Measurements from ENCODE around the gene ITPK1. TPM values are rescaled to one million over a fixed set of nuclear protein-coding genes. Genes with fewer than 3 reads are reported as not detected.

ITPK1 gene
- total and polyA plus RNA-seq, 2 experiments from 2014 or later, result 35.9 to 101 TPM

DNA sequence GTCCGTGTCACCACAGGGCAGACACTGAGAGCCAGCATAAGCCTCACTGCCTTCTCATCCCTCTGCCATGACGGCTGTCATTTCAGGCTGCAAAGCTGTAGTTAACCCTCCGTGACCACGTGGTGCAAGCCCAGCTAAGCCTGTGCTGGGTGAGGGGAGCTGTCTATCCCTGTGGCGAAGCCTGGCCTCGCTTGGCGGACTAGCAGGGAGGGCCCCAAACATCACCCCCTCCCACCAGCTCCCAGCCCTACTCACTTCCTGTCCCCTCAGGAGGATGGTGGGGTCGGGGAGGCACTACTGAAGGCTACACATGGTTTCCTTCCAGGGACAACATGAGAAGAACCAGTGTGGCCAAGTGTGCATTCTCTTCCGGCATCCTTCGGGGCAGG lies 104.6 kb downstream of the ITPK1 start:
- H3K4me1 ChIP-seq (ENCODE audit: insufficient read depth), result no peaks in the 10 kb centered on the region
- no peaks in the 10 kb centered on the region for H3K27me3 ChIP-seq (ENCODE audit: insufficient read depth)
- H3K4me2 ChIP-seq, result no peak overlapping the region
- Mint-ChIP-seq H3K4me1 (peaks cover 36% of the 10 kb centered on the region), H3K27me3 (ENCODE audit: insufficient read depth, low read depth, poor library complexity) (peaks cover 28% of the 10 kb centered on the region), H3K36me3 (ENCODE audit: low read depth) (peaks cover 9% of the 10 kb centered on the region; the same call in 1 of the 3 replicates), H3K4me3 (no peak overlapping the region), H3K27ac (no peak overlapping the region), H3K9me3 (no peaks in the 10 kb centered on the region)
- peaks cover 7% of the 10 kb centered on the region for H4K20me1 ChIP-seq (replicated peaks; ENCODE audit: insufficient read depth)
- no peaks in the 10 kb centered on the region for H3F3A ChIP-seq (replicated peaks; ENCODE audit: low read depth)
- DNase-seq (ENCODE audit: low spot score), result no peak
- TF ChIP-seq POLR2AphosphoS5 (IDR thresholded peaks at IDR 0.05; ENCODE audit: low read depth) (no peak), CREB1 (CRISPR knock-in tag; IDR thresholded peaks at IDR 0.05; ENCODE audit: low read depth) (no peak), STAT1 (IDR thresholded peaks at IDR 0.05; ENCODE audit: unreplicated experiment) (no peak), EZH2 (IDR thresholded peaks at IDR 0.05; ENCODE audit: low read depth, unreplicated experiment) (no peak), ZNF114 (CRISPR knock-in tag; IDR thresholded peaks at IDR 0.05) (no peak), ZNF331 (CRISPR knock-in tag; IDR thresholded peaks at IDR 0.05; ENCODE audit: low read depth) (no peak), NANOG (IDR thresholded peaks at IDR 0.05; ENCODE audit: borderline replicate concordance) (no peak), JUNB (IDR thresholded peaks at IDR 0.05; ENCODE audit: unreplicated experiment) (no peak), EZH2phosphoT487 (IDR thresholded peaks at IDR 0.05; ENCODE audit: unreplicated experiment) (no peak)
- TF ChIP-seq, protein P1, sequence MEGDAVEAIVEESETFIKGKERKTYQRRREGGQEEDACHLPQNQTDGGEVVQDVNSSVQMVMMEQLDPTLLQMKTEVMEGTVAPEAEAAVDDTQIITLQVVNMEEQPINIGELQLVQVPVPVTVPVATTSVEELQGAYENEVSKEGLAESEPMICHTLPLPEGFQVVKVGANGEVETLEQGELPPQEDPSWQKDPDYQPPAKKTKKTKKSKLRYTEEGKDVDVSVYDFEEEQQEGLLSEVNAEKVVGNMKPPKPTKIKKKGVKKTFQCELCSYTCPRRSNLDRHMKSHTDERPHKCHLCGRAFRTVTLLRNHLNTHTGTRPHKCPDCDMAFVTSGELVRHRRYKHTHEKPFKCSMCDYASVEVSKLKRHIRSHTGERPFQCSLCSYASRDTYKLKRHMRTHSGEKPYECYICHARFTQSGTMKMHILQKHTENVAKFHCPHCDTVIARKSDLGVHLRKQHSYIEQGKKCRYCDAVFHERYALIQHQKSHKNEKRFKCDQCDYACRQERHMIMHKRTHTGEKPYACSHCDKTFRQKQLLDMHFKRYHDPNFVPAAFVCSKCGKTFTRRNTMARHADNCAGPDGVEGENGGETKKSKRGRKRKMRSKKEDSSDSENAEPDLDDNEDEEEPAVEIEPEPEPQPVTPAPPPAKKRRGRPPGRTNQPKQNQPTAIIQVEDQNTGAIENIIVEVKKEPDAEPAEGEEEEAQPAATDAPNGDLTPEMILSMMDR (conservative IDR thresholded peaks at IDR 0.05; ENCODE audit: low read depth in 2 of 2), result no peak
- TF ChIP-seq, protein P2, sequence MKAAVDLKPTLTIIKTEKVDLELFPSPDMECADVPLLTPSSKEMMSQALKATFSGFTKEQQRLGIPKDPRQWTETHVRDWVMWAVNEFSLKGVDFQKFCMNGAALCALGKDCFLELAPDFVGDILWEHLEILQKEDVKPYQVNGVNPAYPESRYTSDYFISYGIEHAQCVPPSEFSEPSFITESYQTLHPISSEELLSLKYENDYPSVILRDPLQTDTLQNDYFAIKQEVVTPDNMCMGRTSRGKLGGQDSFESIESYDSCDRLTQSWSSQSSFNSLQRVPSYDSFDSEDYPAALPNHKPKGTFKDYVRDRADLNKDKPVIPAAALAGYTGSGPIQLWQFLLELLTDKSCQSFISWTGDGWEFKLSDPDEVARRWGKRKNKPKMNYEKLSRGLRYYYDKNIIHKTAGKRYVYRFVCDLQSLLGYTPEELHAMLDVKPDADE (IDR thresholded peaks at IDR 0.05), result no peak
- TF ChIP-seq, protein P3, sequence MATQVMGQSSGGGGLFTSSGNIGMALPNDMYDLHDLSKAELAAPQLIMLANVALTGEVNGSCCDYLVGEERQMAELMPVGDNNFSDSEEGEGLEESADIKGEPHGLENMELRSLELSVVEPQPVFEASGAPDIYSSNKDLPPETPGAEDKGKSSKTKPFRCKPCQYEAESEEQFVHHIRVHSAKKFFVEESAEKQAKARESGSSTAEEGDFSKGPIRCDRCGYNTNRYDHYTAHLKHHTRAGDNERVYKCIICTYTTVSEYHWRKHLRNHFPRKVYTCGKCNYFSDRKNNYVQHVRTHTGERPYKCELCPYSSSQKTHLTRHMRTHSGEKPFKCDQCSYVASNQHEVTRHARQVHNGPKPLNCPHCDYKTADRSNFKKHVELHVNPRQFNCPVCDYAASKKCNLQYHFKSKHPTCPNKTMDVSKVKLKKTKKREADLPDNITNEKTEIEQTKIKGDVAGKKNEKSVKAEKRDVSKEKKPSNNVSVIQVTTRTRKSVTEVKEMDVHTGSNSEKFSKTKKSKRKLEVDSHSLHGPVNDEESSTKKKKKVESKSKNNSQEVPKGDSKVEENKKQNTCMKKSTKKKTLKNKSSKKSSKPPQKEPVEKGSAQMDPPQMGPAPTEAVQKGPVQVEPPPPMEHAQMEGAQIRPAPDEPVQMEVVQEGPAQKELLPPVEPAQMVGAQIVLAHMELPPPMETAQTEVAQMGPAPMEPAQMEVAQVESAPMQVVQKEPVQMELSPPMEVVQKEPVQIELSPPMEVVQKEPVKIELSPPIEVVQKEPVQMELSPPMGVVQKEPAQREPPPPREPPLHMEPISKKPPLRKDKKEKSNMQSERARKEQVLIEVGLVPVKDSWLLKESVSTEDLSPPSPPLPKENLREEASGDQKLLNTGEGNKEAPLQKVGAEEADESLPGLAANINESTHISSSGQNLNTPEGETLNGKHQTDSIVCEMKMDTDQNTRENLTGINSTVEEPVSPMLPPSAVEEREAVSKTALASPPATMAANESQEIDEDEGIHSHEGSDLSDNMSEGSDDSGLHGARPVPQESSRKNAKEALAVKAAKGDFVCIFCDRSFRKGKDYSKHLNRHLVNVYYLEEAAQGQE (IDR thresholded peaks at IDR 0.05; ENCODE audit: unreplicated experiment), result no peak
- TF ChIP-seq, protein P4, sequence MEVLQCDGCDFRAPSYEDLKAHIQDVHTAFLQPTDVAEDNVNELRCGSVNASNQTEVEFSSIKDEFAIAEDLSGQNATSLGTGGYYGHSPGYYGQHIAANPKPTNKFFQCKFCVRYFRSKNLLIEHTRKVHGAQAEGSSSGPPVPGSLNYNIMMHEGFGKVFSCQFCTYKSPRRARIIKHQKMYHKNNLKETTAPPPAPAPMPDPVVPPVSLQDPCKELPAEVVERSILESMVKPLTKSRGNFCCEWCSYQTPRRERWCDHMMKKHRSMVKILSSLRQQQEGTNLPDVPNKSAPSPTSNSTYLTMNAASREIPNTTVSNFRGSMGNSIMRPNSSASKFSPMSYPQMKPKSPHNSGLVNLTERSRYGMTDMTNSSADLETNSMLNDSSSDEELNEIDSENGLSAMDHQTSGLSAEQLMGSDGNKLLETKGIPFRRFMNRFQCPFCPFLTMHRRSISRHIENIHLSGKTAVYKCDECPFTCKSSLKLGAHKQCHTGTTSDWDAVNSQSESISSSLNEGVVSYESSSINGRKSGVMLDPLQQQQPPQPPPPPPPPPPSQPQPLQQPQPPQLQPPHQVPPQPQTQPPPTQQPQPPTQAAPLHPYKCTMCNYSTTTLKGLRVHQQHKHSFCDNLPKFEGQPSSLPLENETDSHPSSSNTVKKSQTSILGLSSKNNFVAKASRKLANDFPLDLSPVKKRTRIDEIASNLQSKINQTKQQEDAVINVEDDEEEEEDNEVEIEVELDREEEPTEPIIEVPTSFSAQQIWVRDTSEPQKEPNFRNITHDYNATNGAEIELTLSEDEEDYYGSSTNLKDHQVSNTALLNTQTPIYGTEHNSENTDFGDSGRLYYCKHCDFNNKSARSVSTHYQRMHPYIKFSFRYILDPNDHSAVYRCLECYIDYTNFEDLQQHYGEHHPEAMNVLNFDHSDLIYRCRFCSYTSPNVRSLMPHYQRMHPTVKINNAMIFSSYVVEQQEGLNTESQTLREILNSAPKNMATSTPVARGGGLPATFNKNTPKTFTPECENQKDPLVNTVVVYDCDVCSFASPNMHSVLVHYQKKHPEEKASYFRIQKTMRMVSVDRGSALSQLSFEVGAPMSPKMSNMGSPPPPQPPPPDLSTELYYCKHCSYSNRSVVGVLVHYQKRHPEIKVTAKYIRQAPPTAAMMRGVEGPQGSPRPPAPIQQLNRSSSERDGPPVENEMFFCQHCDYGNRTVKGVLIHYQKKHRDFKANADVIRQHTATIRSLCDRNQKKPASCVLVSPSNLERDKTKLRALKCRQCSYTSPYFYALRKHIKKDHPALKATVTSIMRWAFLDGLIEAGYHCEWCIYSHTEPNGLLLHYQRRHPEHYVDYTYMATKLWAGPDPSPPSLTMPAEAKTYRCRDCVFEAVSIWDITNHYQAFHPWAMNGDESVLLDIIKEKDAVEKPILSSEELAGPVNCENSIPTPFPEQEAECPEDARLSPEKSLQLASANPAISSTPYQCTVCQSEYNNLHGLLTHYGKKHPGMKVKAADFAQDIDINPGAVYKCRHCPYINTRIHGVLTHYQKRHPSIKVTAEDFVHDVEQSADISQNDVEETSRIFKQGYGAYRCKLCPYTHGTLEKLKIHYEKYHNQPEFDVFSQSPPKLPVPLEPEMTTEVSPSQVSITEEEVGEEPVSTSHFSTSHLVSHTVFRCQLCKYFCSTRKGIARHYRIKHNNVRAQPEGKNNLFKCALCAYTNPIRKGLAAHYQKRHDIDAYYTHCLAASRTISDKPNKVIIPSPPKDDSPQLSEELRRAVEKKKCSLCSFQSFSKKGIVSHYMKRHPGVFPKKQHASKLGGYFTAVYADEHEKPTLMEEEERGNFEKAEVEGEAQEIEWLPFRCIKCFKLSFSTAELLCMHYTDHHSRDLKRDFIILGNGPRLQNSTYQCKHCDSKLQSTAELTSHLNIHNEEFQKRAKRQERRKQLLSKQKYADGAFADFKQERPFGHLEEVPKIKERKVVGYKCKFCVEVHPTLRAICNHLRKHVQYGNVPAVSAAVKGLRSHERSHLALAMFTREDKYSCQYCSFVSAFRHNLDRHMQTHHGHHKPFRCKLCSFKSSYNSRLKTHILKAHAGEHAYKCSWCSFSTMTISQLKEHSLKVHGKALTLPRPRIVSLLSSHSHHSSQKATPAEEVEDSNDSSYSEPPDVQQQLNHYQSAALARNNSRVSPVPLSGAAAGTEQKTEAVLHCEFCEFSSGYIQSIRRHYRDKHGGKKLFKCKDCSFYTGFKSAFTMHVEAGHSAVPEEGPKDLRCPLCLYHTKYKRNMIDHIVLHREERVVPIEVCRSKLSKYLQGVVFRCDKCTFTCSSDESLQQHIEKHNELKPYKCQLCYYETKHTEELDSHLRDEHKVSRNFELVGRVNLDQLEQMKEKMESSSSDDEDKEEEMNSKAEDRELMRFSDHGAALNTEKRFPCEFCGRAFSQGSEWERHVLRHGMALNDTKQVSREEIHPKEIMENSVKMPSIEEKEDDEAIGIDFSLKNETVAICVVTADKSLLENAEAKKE (CRISPR knock-in tag; IDR thresholded peaks at IDR 0.05), result no peak
- H3K79me2 ChIP-seq (replicated peaks; ENCODE audit: insufficient read depth), result peaks cover 49% of the 10 kb centered on the region
- no peak overlapping the region for H3K4me3 ChIP-seq
- H3K27ac ChIP-seq (ENCODE audit: low read depth), result no peak overlapping the region
- no peaks in the 10 kb centered on the region for H3K36me3 ChIP-seq (ENCODE audit: insufficient read depth)
- no peaks in the 10 kb centered on the region for H3K9me2 ChIP-seq (ENCODE audit: insufficient read depth)
- no peak overlapping the region for H2AFZ ChIP-seq
- no peak for ATAC-seq

All from GM23338 (cell line).